ENCODE data around the gene GTF2A1.

DNA sequence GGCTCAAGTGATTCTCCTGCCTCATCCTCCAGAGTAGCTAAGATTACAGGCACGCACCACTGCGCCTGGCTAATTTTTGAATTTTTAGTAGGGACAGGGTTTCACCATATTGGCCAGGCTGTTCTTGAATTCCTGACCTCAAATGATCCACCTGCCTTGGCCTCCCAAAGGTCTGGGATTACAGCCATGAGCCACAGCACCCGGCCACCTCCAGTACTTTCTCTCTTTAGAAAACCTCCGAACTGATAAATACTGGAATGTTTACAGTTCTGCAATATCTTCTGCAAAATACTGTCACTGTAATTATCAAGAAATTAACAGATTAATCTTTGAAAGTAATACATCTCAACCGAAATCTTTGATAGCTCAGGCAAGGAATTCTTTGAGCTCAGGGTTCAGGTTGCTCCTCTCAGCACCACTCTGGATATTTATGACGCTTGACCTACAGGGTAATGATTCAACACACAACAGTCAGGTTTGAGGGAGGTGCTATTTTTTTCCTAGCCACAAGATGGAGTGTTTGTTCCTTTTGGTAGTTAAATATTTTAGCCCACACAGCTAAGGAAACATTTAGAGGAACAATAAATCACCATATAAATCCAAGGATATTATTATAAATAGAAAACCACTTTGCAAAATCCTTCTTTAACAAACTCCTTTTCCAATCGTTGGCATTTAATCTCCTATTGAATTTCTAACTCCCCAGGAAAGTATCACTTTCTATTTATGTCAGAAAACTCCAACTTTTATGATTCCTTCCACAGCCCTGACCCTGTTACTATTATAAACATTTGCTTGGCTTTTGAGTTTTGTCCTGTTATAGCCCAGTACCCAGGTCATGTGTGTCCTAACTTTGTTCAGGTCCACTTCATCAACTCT is 48.6 kb upstream of the GTF2A1 start:
- TF ChIP-seq, protein P1, sequence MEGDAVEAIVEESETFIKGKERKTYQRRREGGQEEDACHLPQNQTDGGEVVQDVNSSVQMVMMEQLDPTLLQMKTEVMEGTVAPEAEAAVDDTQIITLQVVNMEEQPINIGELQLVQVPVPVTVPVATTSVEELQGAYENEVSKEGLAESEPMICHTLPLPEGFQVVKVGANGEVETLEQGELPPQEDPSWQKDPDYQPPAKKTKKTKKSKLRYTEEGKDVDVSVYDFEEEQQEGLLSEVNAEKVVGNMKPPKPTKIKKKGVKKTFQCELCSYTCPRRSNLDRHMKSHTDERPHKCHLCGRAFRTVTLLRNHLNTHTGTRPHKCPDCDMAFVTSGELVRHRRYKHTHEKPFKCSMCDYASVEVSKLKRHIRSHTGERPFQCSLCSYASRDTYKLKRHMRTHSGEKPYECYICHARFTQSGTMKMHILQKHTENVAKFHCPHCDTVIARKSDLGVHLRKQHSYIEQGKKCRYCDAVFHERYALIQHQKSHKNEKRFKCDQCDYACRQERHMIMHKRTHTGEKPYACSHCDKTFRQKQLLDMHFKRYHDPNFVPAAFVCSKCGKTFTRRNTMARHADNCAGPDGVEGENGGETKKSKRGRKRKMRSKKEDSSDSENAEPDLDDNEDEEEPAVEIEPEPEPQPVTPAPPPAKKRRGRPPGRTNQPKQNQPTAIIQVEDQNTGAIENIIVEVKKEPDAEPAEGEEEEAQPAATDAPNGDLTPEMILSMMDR (IDR thresholded peaks at IDR 0.05), result peak; percentile 66 to 91 (median 82)
- TF ChIP-seq POLR2A (IDR thresholded peaks at IDR 0.05), result no peak
